ENCODE results near the gene KLHL6.

KLHL6 gene

DNA sequence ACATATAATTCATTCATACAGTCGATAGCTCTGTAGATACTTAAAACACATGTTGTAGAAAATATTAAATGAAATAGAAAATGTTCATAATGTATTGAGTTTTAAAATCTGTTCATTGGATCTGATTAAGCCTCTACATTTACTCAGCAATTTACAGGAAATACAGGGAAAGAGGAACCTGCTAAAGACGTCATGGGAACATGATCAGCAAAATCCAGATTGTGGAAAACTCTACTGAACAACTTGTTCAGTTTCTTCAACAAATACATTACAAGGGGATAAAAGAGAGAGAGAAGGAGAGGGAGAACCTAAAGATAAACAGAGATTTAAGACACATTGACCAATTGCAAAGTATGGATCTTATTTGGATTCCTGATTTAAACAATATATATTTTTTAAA is 46.7 kb downstream of the KLHL6 start:
- in situ Hi-C loops (cut with MboI; ENCODE audit: low sequenced_read_pairs), result no loop called here

DNA sequence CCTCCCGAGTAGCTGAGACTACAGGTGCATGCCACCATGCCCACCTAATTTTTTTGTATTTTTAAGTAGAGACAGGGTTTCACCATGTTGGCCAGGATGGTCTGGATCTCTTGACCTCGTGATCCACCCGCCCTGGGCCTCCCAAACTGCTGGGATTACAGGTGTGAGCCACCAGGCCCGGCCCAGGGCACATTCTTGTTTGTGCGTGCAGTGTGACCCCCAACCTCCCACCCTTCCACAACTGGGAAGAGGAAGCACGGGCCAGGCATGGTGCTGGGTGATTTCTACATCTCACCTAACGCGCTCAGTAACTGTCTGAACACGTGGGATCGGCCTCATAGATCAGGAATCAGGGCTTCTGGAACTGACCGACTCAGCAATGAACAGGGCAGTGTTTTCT is 48.0 kb downstream of the KLHL6 start:
- in situ Hi-C loops (cut with MboI; ENCODE audit: low sequenced_read_pairs), result no loop called here

DNA sequence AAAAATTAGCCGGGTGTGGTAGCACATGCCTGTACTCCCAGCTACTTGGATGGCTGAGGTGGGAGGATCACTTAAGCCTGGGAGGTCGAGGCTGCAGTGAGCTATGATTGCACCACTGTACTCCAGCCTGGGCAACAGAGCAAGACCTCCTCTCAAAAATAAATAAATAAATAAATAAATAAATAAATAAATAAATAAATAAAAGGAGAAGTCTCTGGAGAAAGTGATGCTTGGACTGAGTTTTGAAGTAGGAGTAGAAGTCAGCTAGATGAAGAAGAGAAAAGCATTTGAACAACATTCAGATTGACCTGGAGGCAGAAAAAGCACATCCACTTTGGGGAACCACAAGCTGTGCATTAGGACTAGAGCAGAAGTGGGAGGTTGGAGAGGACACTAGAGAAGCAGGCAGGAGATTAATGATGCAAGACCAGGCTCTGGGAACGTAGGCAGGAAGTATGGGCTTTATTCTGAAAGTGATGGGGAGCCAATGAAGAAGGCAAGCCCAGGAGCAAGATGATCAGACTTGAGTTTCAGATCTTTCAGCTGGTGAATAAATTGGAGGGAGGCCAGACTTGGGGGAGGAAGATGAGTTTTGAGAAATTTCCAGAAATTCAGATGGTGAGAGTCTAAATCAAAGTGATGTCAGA is 48.7 kb downstream of the KLHL6 start:
- in situ Hi-C loops (cut with MboI; ENCODE audit: low sequenced_read_pairs), result no loop called here

DNA sequence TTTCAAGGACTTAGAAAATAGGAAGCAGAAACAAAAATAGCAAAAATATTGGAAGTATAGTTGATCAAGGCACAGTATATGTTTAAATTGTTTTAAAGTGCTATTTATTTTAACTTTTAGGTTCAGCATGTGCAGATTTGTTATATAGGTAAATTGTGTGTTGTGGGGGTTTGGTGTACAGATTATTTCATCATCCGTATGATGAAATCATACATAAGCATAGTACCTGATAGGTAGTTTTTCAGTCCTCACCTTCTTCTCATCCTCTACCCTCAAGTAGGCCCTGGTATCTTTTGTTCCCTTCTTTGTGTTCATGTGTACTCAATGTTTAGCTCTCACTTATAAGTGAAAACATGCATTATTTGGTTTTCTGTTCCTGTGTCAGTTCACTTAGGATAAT is 50.9 kb downstream of the KLHL6 start:
- in situ Hi-C loops (cut with MboI; ENCODE audit: low sequenced_read_pairs), result no loop called here

DNA sequence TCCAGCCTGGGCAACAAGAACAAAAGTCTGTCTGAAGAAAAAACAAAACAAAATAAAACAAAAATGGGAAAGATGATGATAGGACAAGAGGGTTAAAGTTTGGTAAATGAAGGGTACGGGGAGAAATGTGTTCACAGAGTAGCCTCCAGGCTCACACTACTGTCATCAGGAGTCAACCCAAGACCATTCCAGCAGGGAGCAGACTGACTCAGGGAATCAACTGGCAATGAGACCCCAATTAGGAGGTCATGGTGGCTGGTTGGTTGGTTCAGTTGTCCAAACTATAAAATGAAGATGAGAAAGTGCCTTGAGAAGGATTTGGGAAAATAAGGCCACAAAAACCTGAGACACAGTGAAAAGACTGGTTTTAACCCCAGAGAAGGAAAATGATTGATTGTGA is 51.8 kb downstream of the KLHL6 start:
- in situ Hi-C loops (cut with MboI; ENCODE audit: low sequenced_read_pairs), result no loop called here

DNA sequence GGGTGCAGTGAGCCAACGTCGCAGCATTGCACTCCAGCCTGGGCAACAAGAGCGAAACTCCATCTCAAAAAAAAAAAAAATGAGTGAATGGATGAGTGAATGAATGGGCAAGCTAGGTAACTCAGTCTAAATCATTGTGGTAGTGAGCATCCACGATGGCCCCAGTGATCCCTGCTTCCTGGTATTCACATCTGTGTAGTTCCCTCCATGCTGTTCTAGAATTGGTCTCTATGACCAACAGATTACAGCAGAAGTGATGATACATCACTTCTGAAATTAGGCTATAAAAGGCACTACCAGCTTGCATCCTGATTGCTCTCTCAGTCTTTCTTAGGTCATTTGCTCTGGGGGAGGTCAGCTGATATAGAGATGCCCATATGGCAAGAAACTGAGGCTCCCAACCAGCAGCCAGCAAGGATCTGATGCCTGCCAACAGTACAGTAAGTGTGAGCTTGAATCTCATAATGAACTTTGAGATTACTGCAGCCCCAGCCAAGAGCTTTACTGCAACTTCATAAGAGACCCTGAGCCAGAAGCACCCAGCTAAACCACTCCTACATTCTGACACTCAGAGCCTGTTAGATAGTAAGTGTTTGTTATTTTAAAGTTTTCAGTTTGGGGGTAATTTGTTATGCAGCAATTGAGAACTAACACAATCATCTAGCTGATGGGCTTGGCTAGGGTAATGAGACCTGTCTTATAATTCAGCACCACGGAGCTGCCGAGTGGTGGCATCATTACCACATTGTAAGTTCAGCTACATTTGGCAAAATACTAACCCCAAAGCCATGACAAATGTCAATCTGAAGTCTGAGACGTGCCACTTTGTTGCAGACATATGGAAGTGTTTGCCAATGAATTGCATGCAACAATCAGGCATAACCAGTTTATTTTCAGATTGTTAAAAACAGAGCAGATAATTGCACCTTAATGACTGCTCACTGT is 53.0 kb downstream of the KLHL6 start:
- in situ Hi-C loops (cut with MboI; ENCODE audit: low sequenced_read_pairs), result no loop called here

DNA sequence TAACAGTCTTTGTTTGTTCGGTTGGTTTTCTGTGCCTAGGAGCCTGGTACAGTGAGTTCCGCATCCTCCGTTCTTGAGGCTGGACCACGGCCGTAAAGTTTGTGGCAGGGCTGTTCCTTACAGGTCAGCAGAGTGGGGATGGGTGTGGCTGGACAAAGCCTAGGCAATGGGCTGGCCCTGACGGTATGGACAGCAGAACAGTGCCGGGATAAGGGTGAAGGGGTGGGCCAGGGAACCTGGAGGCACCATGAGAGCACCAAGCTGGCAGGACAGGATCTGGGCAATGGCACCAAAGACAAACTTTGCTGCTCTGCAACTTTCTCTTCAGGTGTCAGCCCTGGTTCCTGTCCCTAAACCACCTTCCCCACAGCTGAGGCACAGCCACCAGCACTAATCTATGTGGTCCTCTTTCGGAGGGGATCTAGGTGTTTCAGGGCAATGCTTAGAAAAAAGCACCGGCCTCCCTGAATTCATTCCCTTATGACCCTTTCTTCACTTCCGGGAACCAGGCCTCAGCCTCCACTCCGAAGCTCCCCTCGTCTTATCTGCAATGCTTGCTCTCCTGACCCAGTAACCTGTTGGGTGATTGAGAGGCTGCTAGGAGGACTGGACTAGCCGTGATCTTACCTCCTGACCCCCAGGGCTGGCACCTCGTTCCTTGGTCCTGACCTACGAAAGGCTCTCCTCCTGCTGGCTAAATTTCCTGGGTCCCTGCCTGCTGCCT is 54.4 kb downstream of the KLHL6 start:
- in situ Hi-C loops (cut with MboI; ENCODE audit: low sequenced_read_pairs), result no loop called here

DNA sequence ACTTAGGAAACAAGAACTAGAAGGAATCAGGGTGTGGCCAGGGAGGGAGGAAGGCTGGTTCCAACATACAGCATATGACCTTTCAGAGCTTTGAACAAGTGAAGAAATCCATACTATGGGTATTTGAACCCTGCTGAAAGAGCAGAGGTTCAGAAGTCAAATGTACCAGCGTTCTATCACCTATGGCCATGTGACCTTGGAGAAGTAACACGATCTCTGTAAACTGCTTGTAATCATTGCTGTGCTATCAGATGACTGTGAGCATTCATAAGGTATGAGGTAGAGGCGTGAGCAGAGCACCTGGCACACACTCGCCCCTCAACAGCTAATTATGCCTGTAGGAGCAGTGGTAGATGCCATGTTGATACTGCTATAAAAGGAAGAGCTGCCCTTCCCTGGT is 55.2 kb downstream of the KLHL6 start:
- in situ Hi-C loops (cut with MboI; ENCODE audit: low sequenced_read_pairs), result no loop called here

DNA sequence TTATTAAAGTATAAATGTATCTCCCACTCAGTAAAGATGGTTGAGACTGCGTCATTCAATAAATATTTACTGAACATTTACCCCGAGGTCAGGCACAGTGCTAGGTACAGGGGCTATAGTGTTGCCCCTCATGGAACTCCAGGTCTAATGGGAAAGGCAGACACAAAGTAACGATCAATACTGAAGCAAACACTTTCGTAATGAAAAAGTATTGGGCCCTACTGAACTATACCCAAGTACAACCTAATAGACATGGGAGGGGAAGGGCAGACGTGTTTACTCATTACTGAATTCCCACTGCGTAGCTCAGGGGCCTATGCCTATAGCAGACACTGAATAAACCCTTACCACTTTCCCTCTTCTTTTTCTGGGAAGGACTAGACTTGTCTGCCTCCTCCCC is 56.9 kb downstream of the KLHL6 start:
- in situ Hi-C loops (cut with MboI; ENCODE audit: low sequenced_read_pairs), result no loop called here

DNA sequence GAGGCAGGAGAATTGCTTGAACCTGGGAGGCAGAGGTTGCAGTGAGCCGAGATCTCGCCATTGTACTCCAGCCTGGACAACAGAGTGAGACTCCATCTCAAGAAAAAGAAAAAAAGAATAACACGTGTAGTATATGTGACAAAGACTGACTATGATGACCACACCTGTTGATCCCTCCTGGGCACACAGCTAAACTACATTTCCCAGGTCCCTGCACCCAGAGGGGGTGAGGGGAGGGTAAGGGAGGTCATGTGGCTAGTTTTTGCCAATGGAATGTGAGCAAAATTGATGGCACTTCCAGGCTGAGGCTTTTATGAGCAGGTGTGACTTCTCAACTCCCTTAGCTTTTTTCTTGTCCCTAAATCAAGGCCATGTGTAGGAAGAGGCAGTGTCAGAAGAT is 58.2 kb downstream of the KLHL6 start:
- in situ Hi-C loops (cut with MboI; ENCODE audit: low sequenced_read_pairs), result no loop called here

DNA sequence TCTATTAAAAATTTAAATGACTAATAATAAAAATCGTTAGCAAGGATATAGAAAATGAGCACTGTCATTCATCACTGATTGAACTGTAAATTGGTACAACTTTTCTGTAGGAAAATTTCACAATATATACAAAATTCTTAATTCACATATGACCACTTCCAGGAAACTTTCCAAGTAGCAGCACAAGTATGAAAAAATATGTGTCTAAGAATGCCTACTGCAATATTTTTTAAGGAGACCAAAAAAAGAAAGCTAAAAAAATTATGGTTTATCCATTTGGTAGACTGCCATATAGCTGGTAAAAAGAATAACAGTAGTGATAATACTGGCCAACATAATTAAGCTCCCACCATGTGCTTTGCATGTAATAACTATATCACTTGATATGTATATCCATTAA is 59.2 kb downstream of the KLHL6 start:
- in situ Hi-C loops (cut with MboI; ENCODE audit: low sequenced_read_pairs), result no loop called here

DNA sequence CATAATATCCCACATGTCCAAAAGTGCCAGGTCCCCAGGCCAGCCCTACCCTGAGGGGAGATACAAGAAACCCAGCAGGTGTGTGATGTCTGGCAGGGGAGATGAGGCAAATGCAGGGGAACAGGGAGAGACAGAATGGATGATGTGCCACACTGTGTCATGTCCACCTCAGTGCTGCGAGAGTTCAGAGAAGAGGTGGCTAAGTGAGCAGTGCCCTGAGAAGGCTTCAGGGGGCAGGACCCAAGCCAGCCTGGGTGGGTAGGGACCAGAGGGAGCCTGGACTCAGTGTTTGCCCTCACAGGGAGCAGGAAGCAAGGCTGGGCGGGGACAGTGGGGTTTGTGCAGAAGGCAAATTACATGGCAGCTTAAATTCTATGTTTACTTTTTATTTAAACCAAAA is 61.2 kb downstream of the KLHL6 start:
- in situ Hi-C loops (cut with MboI; ENCODE audit: low sequenced_read_pairs), result no loop called here

DNA sequence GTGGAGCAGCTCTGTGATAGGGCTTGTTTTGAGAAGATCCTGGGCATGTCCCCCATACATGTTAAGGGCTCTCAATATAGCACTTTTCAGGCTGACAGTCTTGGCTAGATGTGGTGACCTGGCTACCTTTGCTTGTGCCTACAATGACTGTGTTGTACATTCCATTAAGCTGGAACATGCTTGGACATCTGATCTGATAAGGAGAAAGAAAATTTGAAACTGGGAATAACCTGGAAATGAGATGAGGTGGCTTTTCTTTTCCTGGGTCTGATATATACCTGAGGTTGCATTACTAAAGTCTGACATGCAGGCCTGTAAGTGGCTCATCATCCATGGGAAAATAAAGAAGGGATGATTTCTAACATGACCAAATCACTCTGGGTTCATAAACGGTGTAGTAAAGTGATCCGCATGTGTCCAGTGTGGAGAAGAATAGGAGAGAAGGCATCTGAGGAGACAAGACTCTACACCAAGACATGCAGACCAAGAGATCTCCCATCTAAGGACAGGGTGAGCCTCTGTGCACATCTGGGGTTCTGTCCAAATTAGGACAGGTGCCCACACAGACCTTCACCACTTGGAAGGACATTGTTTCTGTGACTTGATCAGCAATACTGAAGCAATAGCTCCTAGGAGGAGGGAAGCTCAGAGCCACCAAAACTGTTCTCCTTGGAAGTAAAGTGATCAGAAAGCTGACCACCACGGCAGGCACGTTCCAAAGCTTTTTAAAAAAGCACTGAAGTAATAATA is 62.0 kb downstream of the KLHL6 start:
- in situ Hi-C loops (cut with MboI; ENCODE audit: low sequenced_read_pairs), result no loop called here

DNA sequence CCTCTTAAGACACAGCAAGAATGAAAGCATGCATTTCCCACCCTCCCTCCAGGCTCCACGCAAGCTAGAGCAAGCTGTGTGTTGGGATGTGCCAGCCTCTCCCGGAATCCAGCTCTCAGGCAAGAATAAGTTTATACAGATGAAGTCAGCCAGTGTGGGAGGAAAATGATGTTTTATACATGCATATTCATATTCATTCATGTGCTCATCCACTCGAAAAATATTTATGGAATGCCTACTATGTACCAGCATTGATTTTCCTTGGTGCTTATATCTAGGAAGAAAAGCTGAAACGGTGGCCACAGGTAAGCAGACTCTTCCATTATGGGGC is 62.7 kb downstream of the KLHL6 start:
- in situ Hi-C loops (cut with MboI; ENCODE audit: low sequenced_read_pairs), result no loop called here

DNA sequence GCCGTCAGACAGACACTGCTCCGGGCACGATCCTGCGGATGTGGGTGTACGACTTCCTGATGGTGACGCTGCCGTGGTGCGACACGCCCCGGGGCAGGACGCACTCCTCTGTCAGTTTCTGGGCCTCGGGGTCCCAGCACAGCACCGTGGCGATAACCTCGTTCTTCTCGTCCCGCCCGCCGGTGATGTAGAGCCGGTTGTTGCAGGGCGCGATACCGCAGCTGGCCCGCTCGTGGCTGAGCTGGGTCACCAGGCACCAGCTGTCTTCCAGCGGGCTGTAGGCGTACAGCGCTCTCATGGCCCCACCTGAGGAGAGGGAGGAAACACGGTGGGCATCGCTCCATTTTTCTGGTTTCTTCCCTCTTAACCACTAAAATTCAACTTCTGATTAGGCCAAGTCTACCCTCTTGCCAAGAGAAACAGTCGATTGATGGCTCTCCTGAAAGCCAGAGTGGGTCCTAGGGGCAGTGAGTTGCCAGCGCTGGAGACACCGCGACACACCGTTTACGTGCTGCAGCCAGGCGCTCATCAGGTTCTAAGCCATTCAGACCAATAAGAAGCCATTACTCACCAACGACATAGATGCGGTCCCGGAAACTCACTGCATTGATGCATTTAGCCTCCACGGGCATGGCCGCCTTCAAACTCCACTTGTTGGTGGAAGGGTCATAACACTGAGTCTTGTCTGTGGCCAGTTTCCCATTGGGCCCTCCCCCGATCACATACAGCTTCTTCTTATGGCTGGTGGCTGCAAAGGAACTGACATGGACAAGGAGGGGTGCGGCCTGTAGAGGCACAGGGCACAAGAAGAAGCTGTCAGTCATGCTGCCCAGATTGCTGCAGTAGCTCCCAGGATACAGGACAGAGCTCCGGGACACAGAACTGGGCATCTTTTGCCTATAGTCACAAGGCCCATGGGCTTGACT is 63.3 kb downstream of the KLHL6 start:
- in situ Hi-C loops (cut with MboI; ENCODE audit: low sequenced_read_pairs), result no loop called here

DNA sequence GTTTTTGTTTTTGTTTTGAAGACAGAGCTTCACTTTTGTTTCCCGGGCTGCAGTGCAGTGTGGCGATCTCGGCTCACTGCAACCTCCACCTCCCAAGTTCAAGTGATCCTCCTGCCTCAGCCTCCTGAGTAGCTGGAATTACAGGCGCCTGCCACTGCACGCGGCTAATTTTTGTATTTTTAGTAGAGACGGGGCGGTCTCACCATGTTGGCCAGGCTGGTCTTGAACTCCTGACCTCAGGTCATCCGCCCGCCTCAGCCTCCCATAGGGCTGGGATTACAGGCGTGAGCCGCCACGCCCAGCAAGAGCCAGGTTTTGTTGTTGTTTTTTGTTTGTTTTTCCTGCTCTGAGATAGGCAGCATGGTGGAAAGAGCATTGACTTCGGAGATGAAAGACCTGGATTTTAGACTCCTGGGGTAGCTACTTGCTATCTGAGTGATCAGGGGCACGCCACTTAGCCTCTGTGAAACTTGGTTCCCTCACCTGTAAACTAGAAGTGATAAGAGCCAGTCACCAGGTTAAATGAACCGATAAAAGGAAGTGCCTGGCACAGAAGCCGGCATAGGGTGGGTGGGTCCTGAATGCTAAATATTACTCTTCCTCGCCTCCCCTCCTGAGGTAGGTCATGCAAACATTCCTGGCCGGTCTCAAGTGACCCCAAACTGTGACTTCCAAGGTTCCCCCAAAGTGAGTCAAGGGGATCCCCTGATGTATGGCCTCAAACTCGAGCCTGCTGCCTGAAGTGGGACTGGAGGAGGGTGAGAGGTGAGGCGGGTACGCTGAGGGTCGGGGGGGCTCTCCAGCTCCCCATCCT is 64.2 kb downstream of the KLHL6 start:
- in situ Hi-C loops (cut with MboI; ENCODE audit: low sequenced_read_pairs), result no loop called here

DNA sequence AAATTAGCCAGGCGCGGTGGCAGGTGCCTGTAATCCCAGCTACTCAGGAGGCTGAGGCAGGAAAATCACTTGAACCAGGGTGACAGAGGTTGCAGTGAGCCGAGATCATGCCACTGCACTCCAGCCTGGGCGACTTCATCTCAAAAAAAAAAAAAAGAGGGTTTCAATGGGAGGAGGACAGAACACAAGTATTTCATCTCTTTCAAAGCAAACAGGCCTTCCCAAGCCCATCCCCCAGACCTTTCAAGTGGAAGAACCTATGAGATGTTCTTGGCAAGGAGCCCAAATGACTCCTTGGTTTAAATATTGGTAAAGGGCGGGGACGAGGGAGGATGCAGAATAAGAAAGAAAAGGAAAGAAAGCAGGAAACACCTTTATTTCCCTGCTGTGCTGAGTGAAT is 64.9 kb downstream of the KLHL6 start:
- in situ Hi-C loops (cut with MboI; ENCODE audit: low sequenced_read_pairs), result no loop called here

DNA sequence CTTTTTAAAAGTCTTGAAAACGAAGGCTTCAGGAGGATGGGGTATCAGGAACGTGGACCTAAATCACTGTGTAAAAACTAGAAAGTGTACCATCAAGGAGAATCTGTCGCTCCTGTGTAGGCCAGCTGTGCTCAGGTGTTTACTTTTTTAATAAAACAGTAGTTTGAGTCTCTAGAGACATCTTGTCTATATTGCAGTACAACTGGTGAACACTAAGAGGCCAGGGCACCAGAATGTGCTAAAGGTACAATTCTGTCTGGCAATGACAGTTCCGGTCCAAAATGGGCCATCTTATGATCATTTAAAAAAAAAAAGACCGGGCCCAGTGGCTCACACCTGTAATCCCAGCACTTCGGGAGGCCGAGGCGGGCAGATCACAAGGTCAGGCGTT is 65.3 kb downstream of the KLHL6 start:
- in situ Hi-C loops (cut with MboI; ENCODE audit: low sequenced_read_pairs), result no loop called here

DNA sequence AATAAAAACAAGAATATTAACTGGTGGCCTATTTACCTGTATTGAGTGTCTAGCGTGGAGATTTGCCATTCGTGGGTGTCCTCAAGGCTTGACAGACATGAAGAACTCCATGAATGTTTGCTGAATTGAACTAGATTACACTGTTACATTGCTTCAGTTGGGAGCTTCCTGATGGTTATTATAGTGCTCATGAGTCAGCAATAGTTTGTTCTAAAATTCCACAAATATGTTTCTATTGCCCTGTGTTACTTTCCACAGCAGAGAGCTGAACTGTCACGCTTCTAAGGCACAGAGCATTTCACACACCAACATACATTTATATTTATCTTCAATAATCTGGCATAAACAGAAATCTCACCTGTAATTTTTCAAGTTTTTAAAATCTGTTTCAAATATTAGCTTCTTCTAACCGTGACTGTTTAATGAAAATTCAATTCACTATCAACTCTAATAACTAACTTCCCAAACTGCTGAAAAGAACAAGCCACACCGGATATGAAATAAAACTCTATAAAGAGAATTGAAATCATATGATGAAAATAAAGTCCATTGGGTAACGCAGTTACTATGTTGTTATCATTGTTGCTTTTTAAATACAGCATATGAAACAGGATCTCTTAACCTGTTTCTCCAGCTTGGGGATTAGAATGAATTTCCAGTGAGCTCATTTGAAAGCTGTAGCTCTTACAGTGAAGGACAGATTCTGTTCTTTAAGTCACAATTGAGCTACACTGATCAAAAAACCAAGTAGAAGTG is 65.9 kb downstream of the KLHL6 start:
- in situ Hi-C loops (cut with MboI; ENCODE audit: low sequenced_read_pairs), result no loop called here

Measured in hTERT RPE-1 (cell line).